Fibroblast of lung (primary cell): ENCODE data around the gene DNAH3.

Experiments used
- CTCF ChIP-seq, 2 donors: IDR thresholded peaks in 1 of 2; conservative IDR thresholded peaks in 1 of 2; 1 replicate in 1 of 2; 2 replicates in 1 of 2; pipeline ENCODE4 v1.5.1; 2011 to 2012; ENCODE audit warnings: low read length in 2 of 2, control low read depth in 1 of 2, inconsistent platforms in 1 of 2, low read depth in 1 of 2, mild to moderate bottlenecking in 1 of 2
- EZH2 ChIP-seq: IDR thresholded peaks from 2 replicates; pipeline ENCODE4 v1.5.1; 2012; ENCODE audit warnings: low read length, control low read depth, mild to moderate bottlenecking; ENCODE audit errors: missing control alignments

- TF ChIP-seq CTCF (conservative IDR thresholded peaks at IDR 0.05 in 1 of 2, IDR thresholded peaks at IDR 0.05 in 1 of 2; ENCODE audit: low read depth in 1 of 2, low read length in 2 of 2) = no peak
- TF ChIP-seq EZH2 = no peak
Observed at GRCh38 chr16:20987049-20987448, 163.6 kb downstream of the DNAH3 start.
